ENCODE results near the gene MT1E. TPM values are rescaled to one million over a fixed set of nuclear protein-coding genes. Genes with fewer than 3 reads are reported as not detected.

The MT1E gene
- total RNA-seq, 1 experiment from 2014 or later: 50.6 TPM

DNA sequence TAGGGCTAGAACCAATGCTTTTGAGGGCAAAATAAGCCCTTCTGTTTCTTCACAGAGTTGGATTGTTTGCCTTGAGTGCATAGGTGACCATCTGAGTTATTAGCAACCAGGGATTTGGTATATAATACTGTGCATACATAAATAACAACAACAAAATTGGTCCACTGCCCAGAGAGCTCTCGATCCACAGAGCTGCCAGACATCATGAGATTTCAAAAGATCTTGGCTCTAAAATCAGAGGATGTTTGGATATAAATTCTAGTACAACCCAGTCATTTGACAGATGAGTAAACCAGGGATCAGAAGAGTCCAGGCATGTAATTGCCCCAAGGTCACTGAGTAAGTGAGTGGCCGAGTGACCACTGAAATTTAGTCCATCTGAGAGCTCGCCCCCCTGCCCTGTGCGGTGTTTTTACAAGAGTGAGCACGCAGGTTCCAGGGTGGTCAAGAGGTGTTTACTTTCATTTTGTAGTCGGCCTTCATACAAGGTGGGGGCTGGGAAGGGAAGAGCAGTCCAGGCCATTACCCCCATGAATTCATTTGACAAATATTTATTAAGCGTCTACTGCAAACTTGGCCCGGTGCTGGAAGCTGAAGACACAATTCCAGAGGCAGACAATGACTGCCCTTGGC lies 19.0 kb upstream of the MT1E start:
- Histone ChIP-seq H3K4me1 (ENCODE audit: insufficient read depth, low read length, poor library complexity, severe bottlenecking) (peaks cover 34% of the 10 kb centered on the region), H3K36me3 (ENCODE audit: insufficient read depth, low read length, poor library complexity, severe bottlenecking) (no peaks in the 10 kb centered on the region), H3K27ac (ENCODE audit: low read depth, low read length, poor library complexity, severe bottlenecking) (no peak overlapping the region), H3K27me3 (replicated peaks; ENCODE audit: insufficient read depth, low read depth, low read length, poor library complexity) (no peaks in the 10 kb centered on the region), H3K4me3 (ENCODE audit: low read depth, low read length, poor library complexity, severe bottlenecking) (no peak overlapping the region), H3K9me3 (ENCODE audit: low read depth, low read length, poor library complexity, severe bottlenecking) (no peaks in the 10 kb centered on the region)
- ChIA-PET POLR2A (ENCODE audit: low non-redundant PET) (no interaction called here), CTCF (interaction anchor here (1.0 kb wide), 1 partner anchor 37 kb away, joined by 3 read pairs; no protein-coding TSS in a partner anchor)
- no TSS peak for BruUV-seq (replicated peaks)
- intact Hi-C loops (cut with micrococcal nuclease; ENCODE audit: unreplicated experiment): loop anchor here (5.0 kb wide), 1 partner anchor 76 kb away; the partner anchor contains the start of gene MT1X
- TF ChIP-seq, protein P1, sequence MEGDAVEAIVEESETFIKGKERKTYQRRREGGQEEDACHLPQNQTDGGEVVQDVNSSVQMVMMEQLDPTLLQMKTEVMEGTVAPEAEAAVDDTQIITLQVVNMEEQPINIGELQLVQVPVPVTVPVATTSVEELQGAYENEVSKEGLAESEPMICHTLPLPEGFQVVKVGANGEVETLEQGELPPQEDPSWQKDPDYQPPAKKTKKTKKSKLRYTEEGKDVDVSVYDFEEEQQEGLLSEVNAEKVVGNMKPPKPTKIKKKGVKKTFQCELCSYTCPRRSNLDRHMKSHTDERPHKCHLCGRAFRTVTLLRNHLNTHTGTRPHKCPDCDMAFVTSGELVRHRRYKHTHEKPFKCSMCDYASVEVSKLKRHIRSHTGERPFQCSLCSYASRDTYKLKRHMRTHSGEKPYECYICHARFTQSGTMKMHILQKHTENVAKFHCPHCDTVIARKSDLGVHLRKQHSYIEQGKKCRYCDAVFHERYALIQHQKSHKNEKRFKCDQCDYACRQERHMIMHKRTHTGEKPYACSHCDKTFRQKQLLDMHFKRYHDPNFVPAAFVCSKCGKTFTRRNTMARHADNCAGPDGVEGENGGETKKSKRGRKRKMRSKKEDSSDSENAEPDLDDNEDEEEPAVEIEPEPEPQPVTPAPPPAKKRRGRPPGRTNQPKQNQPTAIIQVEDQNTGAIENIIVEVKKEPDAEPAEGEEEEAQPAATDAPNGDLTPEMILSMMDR (conservative IDR thresholded peaks at IDR 0.05; ENCODE audit: low read depth, low read length): no peak
- no peak for TF ChIP-seq EZH2 (IDR thresholded peaks at IDR 0.05; ENCODE audit: borderline replicate concordance, low read depth, low read length, poor library complexity, severe bottlenecking)
- no peak for DNase-seq (ENCODE audit: low spot score)

DNA sequence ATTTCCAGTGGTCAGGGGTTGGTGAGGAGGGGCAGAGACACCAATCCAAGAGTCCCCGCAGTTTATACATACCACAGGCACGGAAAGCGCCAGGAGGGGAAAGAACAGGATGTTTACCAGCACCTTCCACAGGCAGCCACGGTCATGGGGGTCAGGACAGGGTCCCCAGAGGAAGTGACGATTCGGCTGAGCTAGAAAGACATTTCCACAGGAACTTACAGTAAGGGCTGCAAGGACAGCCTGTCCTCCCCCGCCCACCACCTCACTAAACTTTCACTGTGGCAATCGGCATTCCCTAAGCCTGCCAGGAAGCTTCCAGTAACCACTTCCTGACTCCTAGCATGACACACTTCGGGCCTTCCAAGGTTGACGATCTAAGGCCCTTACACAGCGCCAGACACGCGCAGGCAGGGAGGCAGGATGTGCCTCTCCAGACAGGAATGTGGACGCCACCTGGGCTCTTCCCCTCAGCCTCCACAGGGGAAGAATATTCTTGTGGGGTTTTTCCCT lies 18.4 kb upstream of the MT1E start:
- Histone ChIP-seq H3K36me3 (ENCODE audit: insufficient read depth, low read length, poor library complexity, severe bottlenecking) (no peaks in the 10 kb centered on the region), H3K9me3 (ENCODE audit: low read depth, low read length, poor library complexity, severe bottlenecking) (no peaks in the 10 kb centered on the region), H3K4me3 (ENCODE audit: low read depth, low read length, poor library complexity, severe bottlenecking) (no peak overlapping the region), H3K27me3 (replicated peaks; ENCODE audit: insufficient read depth, low read depth, low read length, poor library complexity) (no peaks in the 10 kb centered on the region), H3K4me1 (ENCODE audit: insufficient read depth, low read length, poor library complexity, severe bottlenecking) (peaks cover 34% of the 10 kb centered on the region), H3K27ac (ENCODE audit: low read depth, low read length, poor library complexity, severe bottlenecking) (peak overlapping the region; percentile 72)
- BruUV-seq (replicated peaks): no TSS peak
- ChIA-PET CTCF (interaction anchor here (0.6 kb wide), 1 partner anchor 15 kb away, joined by 3 read pairs; no protein-coding TSS in a partner anchor), POLR2A (ENCODE audit: low non-redundant PET) (no interaction called here)
- DNase-seq (ENCODE audit: low spot score): no peak
- intact Hi-C loops (cut with micrococcal nuclease; ENCODE audit: unreplicated experiment): loop anchor here (5.0 kb wide), 1 partner anchor 75 kb away; the partner anchor contains the start of gene MT1X
- TF ChIP-seq, protein P1 (conservative IDR thresholded peaks at IDR 0.05; ENCODE audit: low read depth, low read length): no peak
- no peak for TF ChIP-seq EZH2 (IDR thresholded peaks at IDR 0.05; ENCODE audit: borderline replicate concordance, low read depth, low read length, poor library complexity, severe bottlenecking)

DNA sequence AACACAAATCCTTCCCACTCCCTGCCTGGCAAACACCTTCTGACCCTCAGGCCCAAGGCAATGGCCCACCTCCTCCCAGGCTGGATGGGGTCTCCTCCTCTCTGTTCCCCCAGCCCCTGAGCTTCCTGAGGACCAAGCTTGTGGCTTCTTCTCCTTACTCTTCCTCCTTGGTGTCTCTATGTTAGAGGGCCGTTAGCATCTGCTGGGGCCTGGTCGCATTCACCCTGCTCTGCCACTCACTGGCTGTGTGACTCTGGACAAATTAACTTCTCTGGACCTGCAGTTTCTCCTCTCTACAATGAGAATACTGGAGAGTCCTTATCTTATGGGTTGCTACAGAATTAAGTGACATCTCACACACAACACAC lies 17.9 kb upstream of the MT1E start:
- intact Hi-C loops (cut with micrococcal nuclease; ENCODE audit: unreplicated experiment): loop anchor here (5.0 kb wide), 1 partner anchor 75 kb away; the partner anchor contains the start of gene MT1X
- Histone ChIP-seq H3K36me3 (ENCODE audit: insufficient read depth, low read length, poor library complexity, severe bottlenecking) (no peaks in the 10 kb centered on the region), H3K4me1 (ENCODE audit: insufficient read depth, low read length, poor library complexity, severe bottlenecking) (peaks cover 34% of the 10 kb centered on the region), H3K27me3 (replicated peaks; ENCODE audit: insufficient read depth, low read depth, low read length, poor library complexity) (no peaks in the 10 kb centered on the region), H3K27ac (ENCODE audit: low read depth, low read length, poor library complexity, severe bottlenecking) (peak overlapping the region; percentile 72), H3K4me3 (ENCODE audit: low read depth, low read length, poor library complexity, severe bottlenecking) (no peak overlapping the region), H3K9me3 (ENCODE audit: low read depth, low read length, poor library complexity, severe bottlenecking) (no peaks in the 10 kb centered on the region)
- DNase-seq (ENCODE audit: low spot score): no peak
- no peak for TF ChIP-seq EZH2 (IDR thresholded peaks at IDR 0.05; ENCODE audit: borderline replicate concordance, low read depth, low read length, poor library complexity, severe bottlenecking)
- TF ChIP-seq, protein P1 (conservative IDR thresholded peaks at IDR 0.05; ENCODE audit: low read depth, low read length): no peak
- ChIA-PET CTCF (interaction anchor here (0.6 kb wide), 1 partner anchor 15 kb away, joined by 3 read pairs; no protein-coding TSS in a partner anchor), POLR2A (ENCODE audit: low non-redundant PET) (no interaction called here)
- TSS peak; percentile 82 for BruUV-seq (replicated peaks)
